Measurements from ENCODE around the gene LMO1.

The LMO1 gene

GRCh38 chr11:8183111-8183510 is 80.6 kb downstream of the LMO1 start:
- no peak for TF ChIP-seq CTCF (IDR thresholded peaks at IDR 0.05; ENCODE audit: borderline replicate concordance, control extremely low read depth, extremely low read depth, insufficient read depth, missing control alignments)
- in situ Hi-C loops (cut with MboI; ENCODE audit: low sequenced_read_pairs, unreplicated experiment), result no loop called here
- no peak for DNase-seq (ENCODE audit: low spot score)

GRCh38 chr11:8180469-8180868 is 83.2 kb downstream of the LMO1 start:
- DNase-seq (ENCODE audit: low spot score), result no peak
- no peak for TF ChIP-seq CTCF (IDR thresholded peaks at IDR 0.05; ENCODE audit: borderline replicate concordance, control extremely low read depth, extremely low read depth, insufficient read depth, missing control alignments)
- in situ Hi-C loops (cut with MboI; ENCODE audit: low sequenced_read_pairs, unreplicated experiment), result no loop called here

GRCh38 chr11:8178297-8178696 is 85.4 kb downstream of the LMO1 start:
- in situ Hi-C loops (cut with MboI; ENCODE audit: low sequenced_read_pairs, unreplicated experiment), result no loop called here

GRCh38 chr11:8177136-8177535 is 86.5 kb downstream of the LMO1 start:
- DNase-seq (ENCODE audit: low spot score), result no peak
- in situ Hi-C loops (cut with MboI; ENCODE audit: low sequenced_read_pairs, unreplicated experiment), result no loop called here
- TF ChIP-seq CTCF (IDR thresholded peaks at IDR 0.05; ENCODE audit: borderline replicate concordance, control extremely low read depth, extremely low read depth, insufficient read depth, missing control alignments), result no peak

More at GRCh38 chr11:8178297-8178696, 85.4 kb downstream of the LMO1 start:
- no peak for DNase-seq (ENCODE audit: low spot score)
- no peak for TF ChIP-seq CTCF (IDR thresholded peaks at IDR 0.05; ENCODE audit: borderline replicate concordance, control extremely low read depth, extremely low read depth, insufficient read depth, missing control alignments)
